Measurements from ENCODE around the gene GZMM.

- TF ChIP-seq TAF1 (IDR thresholded peaks at IDR 0.05; ENCODE audit: borderline replicate concordance, insufficient read depth, low read length) (no peak), POLR2AphosphoS5 (IDR thresholded peaks at IDR 0.05; ENCODE audit: low read depth, low read length) (no peak)
These were observed 37.7 kb downstream of the GZMM start for GRCh38 chr19:581399-582111.

Measured in PFSK-1 (cell line).